Colonic mucosa (tissue), 4 donors: ENCODE measurements around the gene F11. TPM values are rescaled to one million over a fixed set of nuclear protein-coding genes. Genes with fewer than 3 reads are reported as not detected.

Source experiments
- DNase-seq: peaks from one replicate; pipeline ENCODE4 v3.0.0-alpha.2; 2020
- H3K27ac ChIP-seq: fragments of 200-600 bp; one replicate; pipeline ENCODE4 v1.8.0; 2021
- H3K27me3 ChIP-seq: fragments of 200-600 bp; one replicate; pipeline ENCODE4 v1.8.0; 2021
- H3K36me3 ChIP-seq: fragments of 200-600 bp; one replicate; pipeline ENCODE4 v1.8.0; 2021
- H3K4me1 ChIP-seq: fragments of 200-600 bp; one replicate; pipeline ENCODE4 v1.8.0; 2021; ENCODE audit warnings: mild to moderate bottlenecking
- H3K4me3 ChIP-seq: fragments of 200-600 bp; one replicate; pipeline ENCODE4 v1.8.0; 2021
- H3K9ac ChIP-seq, 2 donors: one replicate each; pipeline ENCODE4 v1.7.0; 2013; ENCODE audit warnings: control low read depth in 2 of 2, low read depth in 2 of 2, low read length in 2 of 2
- H3K9me3 ChIP-seq: fragments of 200-600 bp; one replicate; pipeline ENCODE4 v1.8.0; 2021
- CTCF ChIP-seq: fragments of 200-600 bp; IDR thresholded peaks from one replicate; pipeline ENCODE4 v1.8.0; 2022; ENCODE audit warnings: antibody characterized with exemption, mild to moderate bottlenecking
- intact Hi-C: fragments of 100-400 bp; cut with DNase I; formaldehyde crosslinking; loops from one replicate; pipeline ENCODE4 v1.14.1; 2022
- total RNA-seq, 2 donors: library from RNA; stranded (reverse); fragmentation: NEBNext Ultra II Directional in 1 of 2; extraction: Animal tissue kit (Norgen Biotek cat#: 25700) in 1 of 2; gene quantifications; one replicate each; pipeline ENCODE4 v1.2.1, GENCODE V29; 2021
- donor health status: healthy.
- donor health status: DM: no; HTN: no; CAD: no.
- donor health status: DM: no; HTN: no; CAD: no.

Gene F11
- total RNA-seq, 2 donors from 2014 or later: 0.48 to 0.54 TPM

- H3K27me3 ChIP-seq: no peaks in the 10 kb centered on the region
- intact Hi-C loops: no loop called here
- no peak overlapping the region for H3K9ac ChIP-seq
- H3K9me3 ChIP-seq: no peaks in the 10 kb centered on the region
- H3K27ac ChIP-seq: no peak overlapping the region
- no peak for TF ChIP-seq CTCF
- H3K4me1 ChIP-seq: no peaks in the 10 kb centered on the region
- no peak for DNase-seq
- H3K36me3 ChIP-seq: no peaks in the 10 kb centered on the region
- H3K4me3 ChIP-seq: no peak overlapping the region
These were observed 39.3 kb upstream of the F11 start for GRCh38 chr4:186226521-186227189.

GRCh38 chr4:186227221-186227620 lies 38.8 kb upstream of the F11 start, which contains the start of gene KLKB1:
Gene KLKB1 (plus strand): TSS chr4:186227507. CDS start chr4:186228196, 689 bp downstream.
- no peaks in the 10 kb centered on the region for H3K27me3 ChIP-seq
- intact Hi-C loops: no loop called here
- H3K9ac ChIP-seq: no peak within 1 kb of the TSS
- no peaks in the 10 kb centered on the region for H3K4me1 ChIP-seq
- H3K4me3 ChIP-seq: no peak within 1 kb of the TSS
- no peak for DNase-seq
- H3K36me3 ChIP-seq: no peaks in the 10 kb centered on the region
- no peak for TF ChIP-seq CTCF
- H3K9me3 ChIP-seq: no peaks in the 10 kb centered on the region
- no peak within 1 kb of the TSS for H3K27ac ChIP-seq

GRCh38 chr4:186227744-186228513 lies 38.1 kb upstream of the F11 start:
- Histone ChIP-seq H3K27me3 (no peaks in the 10 kb centered on the region), H3K36me3 (no peaks in the 10 kb centered on the region), H3K4me1 (no peaks in the 10 kb centered on the region), H3K27ac (no peak overlapping the region), H3K4me3 (no peak overlapping the region), H3K9me3 (no peaks in the 10 kb centered on the region), H3K9ac (no peak overlapping the region)
- no peak for TF ChIP-seq CTCF
- DNase-seq: no peak
- intact Hi-C loops: no loop called here

- Histone ChIP-seq H3K27me3 (no peaks in the 10 kb centered on the region), H3K4me1 (no peaks in the 10 kb centered on the region), H3K4me3 (no peak overlapping the region), H3K27ac (no peak overlapping the region), H3K9ac (no peak overlapping the region), H3K36me3 (no peaks in the 10 kb centered on the region), H3K9me3 (no peaks in the 10 kb centered on the region)
- DNase-seq: no peak
- no peak for TF ChIP-seq CTCF
- intact Hi-C loops: no loop called here
These were observed 37.5 kb upstream of the F11 start for GRCh38 chr4:186228514-186228894.

DNA sequence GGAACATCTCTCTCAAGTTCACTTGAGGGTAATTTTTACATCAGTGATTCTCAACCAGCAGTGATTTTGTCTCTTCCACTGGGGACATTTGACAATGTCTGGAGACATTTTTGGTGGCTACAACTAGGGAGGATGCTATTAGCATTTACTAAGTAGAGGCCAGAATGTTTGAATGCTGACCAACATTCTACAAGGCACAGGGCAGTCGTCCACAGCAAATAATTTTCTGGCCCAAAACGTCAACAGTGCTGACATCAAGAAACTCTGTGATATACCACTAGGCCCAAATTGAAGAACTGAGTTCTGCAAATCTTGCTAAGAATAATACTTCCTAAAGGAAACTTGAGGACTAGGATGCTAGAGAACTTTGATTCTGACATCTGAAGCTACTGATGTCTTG lies 31.6 kb upstream of the F11 start:
- H3K4me3 ChIP-seq: no peak overlapping the region
- H3K9ac ChIP-seq: no peak overlapping the region
- no peaks in the 10 kb centered on the region for H3K9me3 ChIP-seq
- no peaks in the 10 kb centered on the region for H3K36me3 ChIP-seq
- intact Hi-C loops: no loop called here
- H3K27me3 ChIP-seq: no peaks in the 10 kb centered on the region
- no peak overlapping the region for H3K27ac ChIP-seq
- no peak for DNase-seq
- TF ChIP-seq CTCF: no peak
- no peaks in the 10 kb centered on the region for H3K4me1 ChIP-seq
